ENCODE data around the gene PPP1R7. TPM values are rescaled to one million over a fixed set of nuclear protein-coding genes. Genes with fewer than 3 reads are reported as not detected.

The PPP1R7 gene
- total and polyA plus RNA-seq, 2 donors from 2014 or later = 64.6 to 94.9 TPM

DNA sequence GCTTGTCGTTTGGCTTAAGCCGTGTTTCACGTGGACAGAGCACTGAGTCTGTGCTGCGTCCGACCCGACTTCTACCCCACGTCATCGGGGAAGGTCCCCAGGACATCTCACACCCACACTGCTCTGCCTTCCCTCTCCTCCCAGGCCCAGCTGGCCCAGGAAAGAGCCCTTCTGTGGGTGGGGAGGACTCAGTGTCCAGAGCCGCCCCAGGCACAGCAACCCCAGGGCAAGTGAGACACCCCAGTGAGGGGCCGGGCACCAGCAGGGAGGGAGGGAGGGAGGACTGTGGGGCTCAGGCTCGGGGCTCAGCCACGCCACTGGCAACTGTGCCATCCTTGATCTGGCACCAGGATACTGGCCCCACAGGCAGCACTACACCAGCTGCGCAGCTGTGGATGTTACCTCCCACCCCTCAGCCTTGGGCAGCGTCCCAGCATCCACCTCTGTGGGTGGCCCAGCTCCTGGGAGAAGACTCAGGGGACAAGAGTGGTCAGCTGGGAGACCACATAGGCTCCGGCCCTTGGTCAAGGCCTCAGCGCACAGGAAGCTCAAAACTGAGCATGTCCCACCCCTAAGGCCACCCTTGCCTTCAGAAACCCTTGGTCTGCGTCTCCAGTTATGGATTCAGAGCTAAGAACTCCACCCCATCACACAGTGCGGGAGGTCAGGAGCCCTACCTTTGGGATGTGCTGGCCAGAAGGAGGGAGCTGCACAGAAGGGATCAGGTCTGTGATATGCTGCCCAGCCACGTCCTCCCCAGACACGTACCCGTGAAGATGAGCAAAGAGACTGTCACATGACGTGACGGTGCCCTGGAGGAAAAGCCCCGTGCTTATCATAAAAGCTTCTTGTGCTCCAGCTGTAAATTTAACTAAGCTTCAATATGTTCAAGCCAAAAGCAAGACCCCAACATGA, 12.7 kb upstream of the PPP1R7 start:
- H3K27ac ChIP-seq (ENCODE audit: low read depth in 2 of 2, low read length in 2 of 2) = no peak overlapping the region
- no peak overlapping the region for H3K9ac ChIP-seq (ENCODE audit: low read length in 3 of 3)
- peaks cover 0 to 4% (median 0%) of the 10 kb centered on the region in 3 donors for H3K4me1 ChIP-seq (ENCODE audit: control insufficient read depth in 2 of 3, insufficient read depth in 2 of 3, low read depth in 1 of 3, low read length in 3 of 3)
- TF ChIP-seq, protein P1, sequence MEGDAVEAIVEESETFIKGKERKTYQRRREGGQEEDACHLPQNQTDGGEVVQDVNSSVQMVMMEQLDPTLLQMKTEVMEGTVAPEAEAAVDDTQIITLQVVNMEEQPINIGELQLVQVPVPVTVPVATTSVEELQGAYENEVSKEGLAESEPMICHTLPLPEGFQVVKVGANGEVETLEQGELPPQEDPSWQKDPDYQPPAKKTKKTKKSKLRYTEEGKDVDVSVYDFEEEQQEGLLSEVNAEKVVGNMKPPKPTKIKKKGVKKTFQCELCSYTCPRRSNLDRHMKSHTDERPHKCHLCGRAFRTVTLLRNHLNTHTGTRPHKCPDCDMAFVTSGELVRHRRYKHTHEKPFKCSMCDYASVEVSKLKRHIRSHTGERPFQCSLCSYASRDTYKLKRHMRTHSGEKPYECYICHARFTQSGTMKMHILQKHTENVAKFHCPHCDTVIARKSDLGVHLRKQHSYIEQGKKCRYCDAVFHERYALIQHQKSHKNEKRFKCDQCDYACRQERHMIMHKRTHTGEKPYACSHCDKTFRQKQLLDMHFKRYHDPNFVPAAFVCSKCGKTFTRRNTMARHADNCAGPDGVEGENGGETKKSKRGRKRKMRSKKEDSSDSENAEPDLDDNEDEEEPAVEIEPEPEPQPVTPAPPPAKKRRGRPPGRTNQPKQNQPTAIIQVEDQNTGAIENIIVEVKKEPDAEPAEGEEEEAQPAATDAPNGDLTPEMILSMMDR (IDR thresholded peaks at IDR 0.05; ENCODE audit: borderline replicate concordance, extremely low read depth, insufficient read depth) = no peak
- H3K27me3 ChIP-seq (ENCODE audit: control insufficient read depth, insufficient read depth, low read length) = no peaks in the 10 kb centered on the region
- no peak overlapping the region for H3K4me3 ChIP-seq (ENCODE audit: low read length in 3 of 3)
- no peaks in the 10 kb centered on the region for H3K36me3 ChIP-seq (ENCODE audit: control insufficient read depth in 2 of 3, insufficient read depth in 3 of 3, low read length in 3 of 3)
- intact Hi-C loops (cut with DNase I) = no loop called here
- H3K9me3 ChIP-seq (ENCODE audit: control insufficient read depth in 2 of 3, insufficient read depth in 1 of 3, low read length in 3 of 3) = no peaks in the 10 kb centered on the region
- peak in 1 of 5 donors; percentile 43 for DNase-seq
- FAIRE-seq = no peak

DNA sequence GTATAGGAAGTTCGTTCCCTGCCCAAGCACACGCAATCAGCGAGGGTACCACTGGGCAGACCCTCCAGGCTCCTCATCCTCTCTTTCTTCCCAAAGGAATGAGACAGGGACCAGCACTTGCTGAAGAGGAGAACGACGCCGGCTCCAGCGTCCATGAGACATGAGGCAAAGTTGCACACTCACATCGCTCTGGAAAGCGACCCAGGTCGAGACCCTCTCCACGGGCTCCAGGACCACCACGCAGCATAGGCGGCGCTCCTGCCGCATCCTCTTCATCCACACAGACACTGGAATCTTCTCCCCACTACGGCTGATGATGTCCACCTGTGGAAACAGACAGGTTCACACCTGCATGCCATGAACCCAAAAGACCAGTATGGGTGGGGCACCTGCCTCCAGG, 11.8 kb upstream of the PPP1R7 start:
- intact Hi-C loops (cut with DNase I) = no loop called here
- H3K27ac ChIP-seq (ENCODE audit: low read depth in 2 of 2, low read length in 2 of 2) = no peak overlapping the region
- H3K9ac ChIP-seq (ENCODE audit: low read length in 3 of 3) = no peak overlapping the region
- H3K36me3 ChIP-seq (ENCODE audit: control insufficient read depth in 2 of 3, insufficient read depth in 3 of 3, low read length in 3 of 3) = no peaks in the 10 kb centered on the region
- DNase-seq = no peak
- peaks cover 0 to 4% (median 0%) of the 10 kb centered on the region in 3 donors for H3K4me1 ChIP-seq (ENCODE audit: control insufficient read depth in 2 of 3, insufficient read depth in 2 of 3, low read depth in 1 of 3, low read length in 3 of 3)
- no peaks in the 10 kb centered on the region for H3K27me3 ChIP-seq (ENCODE audit: control insufficient read depth, insufficient read depth, low read length)
- FAIRE-seq = no peak
- H3K9me3 ChIP-seq (ENCODE audit: control insufficient read depth in 2 of 3, insufficient read depth in 1 of 3, low read length in 3 of 3) = no peaks in the 10 kb centered on the region
- TF ChIP-seq, protein P1 (IDR thresholded peaks at IDR 0.05; ENCODE audit: borderline replicate concordance, extremely low read depth, insufficient read depth) = no peak
- H3K4me3 ChIP-seq (ENCODE audit: low read length in 3 of 3) = no peak overlapping the region

DNA sequence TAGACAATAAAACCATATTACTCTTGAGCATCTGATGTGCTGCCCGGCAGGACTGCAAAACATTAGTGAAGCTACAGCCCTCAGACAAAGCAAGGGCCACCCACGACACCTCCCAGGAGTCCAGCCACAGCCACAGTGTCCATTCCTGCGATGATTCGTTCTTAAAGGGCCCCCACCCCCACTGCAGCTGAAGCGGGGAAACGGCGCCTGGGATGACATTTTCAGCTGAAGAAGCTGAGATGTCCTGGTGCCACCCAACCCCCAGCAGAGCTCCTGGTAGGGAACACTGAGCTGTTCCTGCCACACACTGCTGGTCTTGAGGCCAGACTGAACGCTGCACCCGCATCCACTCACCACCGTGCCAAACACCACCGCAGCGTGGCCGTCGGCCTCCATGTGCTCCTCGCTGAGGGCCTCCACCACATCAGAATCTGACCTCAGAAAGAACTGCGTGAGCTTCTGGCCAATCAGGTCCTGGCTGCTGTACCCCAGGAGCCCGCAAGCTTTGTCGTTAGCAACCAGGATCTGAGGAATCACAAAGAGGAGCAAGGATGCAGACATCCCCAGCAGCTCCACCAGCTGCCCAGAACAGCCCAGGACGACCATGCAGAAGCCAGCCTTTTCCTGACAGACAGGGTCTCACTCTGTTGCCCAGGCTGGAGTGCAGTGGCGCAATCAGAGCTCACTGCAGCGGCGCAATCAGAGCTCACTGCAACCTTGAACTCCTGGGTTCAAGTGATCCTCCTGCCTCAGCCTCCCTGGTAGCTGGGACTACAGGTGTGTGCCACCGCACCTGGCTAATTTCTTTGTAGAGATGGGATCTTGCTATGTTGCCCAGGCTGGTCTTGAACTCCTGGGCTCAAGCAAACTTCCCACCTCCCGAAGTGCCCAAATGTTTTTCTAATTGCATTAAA, 10.5 kb upstream of the PPP1R7 start:
- TF ChIP-seq, protein P1 (IDR thresholded peaks at IDR 0.05; ENCODE audit: borderline replicate concordance, extremely low read depth, insufficient read depth) = no peak
- intact Hi-C loops (cut with DNase I) = no loop called here
- Histone ChIP-seq H3K9ac (ENCODE audit: low read length in 3 of 3) (no peak overlapping the region), H3K4me1 (ENCODE audit: control insufficient read depth in 2 of 3, insufficient read depth in 2 of 3, low read depth in 1 of 3, low read length in 3 of 3) (peaks cover 0 to 4% (median 0%) of the 10 kb centered on the region in 3 donors), H3K9me3 (ENCODE audit: control insufficient read depth in 2 of 3, insufficient read depth in 1 of 3, low read length in 3 of 3) (no peaks in the 10 kb centered on the region), H3K36me3 (ENCODE audit: control insufficient read depth in 2 of 3, insufficient read depth in 3 of 3, low read length in 3 of 3) (no peaks in the 10 kb centered on the region), H3K27me3 (ENCODE audit: control insufficient read depth, insufficient read depth, low read length) (no peaks in the 10 kb centered on the region), H3K4me3 (ENCODE audit: low read length in 3 of 3) (no peak overlapping the region), H3K27ac (ENCODE audit: low read depth in 2 of 2, low read length in 2 of 2) (no peak overlapping the region)
- FAIRE-seq (no peak), DNase-seq (peak in 1 of 5 donors; percentile 40)

Measured in kidney (tissue), 14 donors.